Uterus (tissue), 4 donors: ENCODE results near the gene HBG2. TPM values are rescaled to one million over a fixed set of nuclear protein-coding genes. Genes with fewer than 3 reads are reported as not detected.
"Not testable (repeated sequence)": the region's sequence is repeated elsewhere in the genome, so short reads cannot be mapped to it uniquely, and the experiment has no call there.

Experiments
- DNase-seq, 2 donors: peaks; one replicate each; pipeline ENCODE4 v3.0.0-alpha.2; 2019 to 2020
- H3K27ac ChIP-seq, 2 donors: fragments of 200-600 bp; sonication (generic); 1 replicate in 1 of 2; 2 replicates in 1 of 2; pipeline ENCODE4 v1.5.1; 2016 to 2018
- H3K27me3 ChIP-seq, 2 donors: fragments of 200-600 bp; sonication (generic); one replicate each; pipeline ENCODE4 v1.5.1; 2018 to 2019; ENCODE audit warnings: control low read depth in 1 of 2
- H3K36me3 ChIP-seq, 2 donors: fragments of 200-600 bp; sonication (generic); one replicate each; pipeline ENCODE4 v1.5.1; 2019; ENCODE audit warnings: control low read depth in 1 of 2
- H3K4me1 ChIP-seq, 2 donors: fragments of 200-600 bp; sonication (generic); one replicate each; pipeline ENCODE4 v1.5.1; 2018 to 2019; ENCODE audit warnings: control low read depth in 1 of 2
- H3K4me3 ChIP-seq, 2 donors: fragments of 200-600 bp; sonication (generic); 1 replicate in 1 of 2; 2 replicates in 1 of 2; pipeline ENCODE4 v1.5.1; 2018 to 2019; ENCODE audit warnings: mild to moderate bottlenecking in 1 of 2
- H3K9me3 ChIP-seq, 2 donors: fragments of 200-600 bp; sonication (generic); one replicate each; pipeline ENCODE4 v1.5.1; 2019; ENCODE audit warnings: control low read depth in 1 of 2
- POLR2A ChIP-seq, 2 donors: fragments of 450-650 bp; IDR thresholded peaks; one replicate each; pipeline ENCODE4 v1.6.1; 2016; ENCODE audit warnings: antibody characterized with exemption in 2 of 2, mild to moderate bottlenecking in 1 of 2, moderate library complexity in 1 of 2
- intact Hi-C: fragments of 100-400 bp; cut with DNase I; formaldehyde crosslinking; loops from one replicate; pipeline ENCODE4 v1.15.1; 2023; ENCODE audit warnings: low total_unique reads
- total RNA-seq, 4 donors: library from RNA; depleted of rRNA in 3 of 4; stranded (reverse); fragments of >200 nt in 3 of 4; gene quantifications; one replicate each; pipeline versions ENCODE4 v1.1.0 to v1.2.4, GENCODE V29; 2014 to 2023
- TF ChIP-seq, protein P1 (sequence below), 4 experiments: fragments of 200-600 bp in 2 of 4; fragments of 450-650 bp in 2 of 4; sonication (generic) in 2 of 4; IDR thresholded peaks; one replicate each; pipeline ENCODE4 v1.5.1; 2016 to 2019; ENCODE audit warnings: antibody characterized with exemption in 4 of 4, mild to moderate bottlenecking in 2 of 4, moderate library complexity in 1 of 4
- donor health status: DM: yes; HTN: yes; CAD: no.

The HBG2 gene
- total RNA-seq, 4 donors from 2014 or later = 1,050 TPM; not detected in 3

DNA sequence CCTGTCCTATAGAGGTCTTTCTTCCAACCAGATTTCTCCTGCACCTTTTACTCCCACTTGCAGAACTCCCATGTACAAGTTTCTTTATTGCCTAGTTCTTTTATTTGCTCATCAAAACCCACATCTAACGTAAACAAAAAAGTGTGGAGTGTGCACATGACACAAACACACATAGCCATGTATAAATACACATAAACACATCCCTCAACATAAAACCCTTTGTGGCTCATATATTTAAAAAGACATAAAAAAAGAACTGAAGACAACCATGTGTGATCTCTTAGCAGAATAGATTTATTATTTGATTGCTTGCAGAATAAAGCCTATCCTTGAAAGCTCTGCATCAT lies 1.7 kb downstream of the HBG2 start:
- H3K9me3 ChIP-seq = no peaks in the 10 kb centered on the region
- H3K27ac ChIP-seq = no peak overlapping the region
- H3K27me3 ChIP-seq = no peaks in the 10 kb centered on the region
- no peak for TF ChIP-seq POLR2A (IDR thresholded peaks at IDR 0.05)
- TF ChIP-seq, protein P1, sequence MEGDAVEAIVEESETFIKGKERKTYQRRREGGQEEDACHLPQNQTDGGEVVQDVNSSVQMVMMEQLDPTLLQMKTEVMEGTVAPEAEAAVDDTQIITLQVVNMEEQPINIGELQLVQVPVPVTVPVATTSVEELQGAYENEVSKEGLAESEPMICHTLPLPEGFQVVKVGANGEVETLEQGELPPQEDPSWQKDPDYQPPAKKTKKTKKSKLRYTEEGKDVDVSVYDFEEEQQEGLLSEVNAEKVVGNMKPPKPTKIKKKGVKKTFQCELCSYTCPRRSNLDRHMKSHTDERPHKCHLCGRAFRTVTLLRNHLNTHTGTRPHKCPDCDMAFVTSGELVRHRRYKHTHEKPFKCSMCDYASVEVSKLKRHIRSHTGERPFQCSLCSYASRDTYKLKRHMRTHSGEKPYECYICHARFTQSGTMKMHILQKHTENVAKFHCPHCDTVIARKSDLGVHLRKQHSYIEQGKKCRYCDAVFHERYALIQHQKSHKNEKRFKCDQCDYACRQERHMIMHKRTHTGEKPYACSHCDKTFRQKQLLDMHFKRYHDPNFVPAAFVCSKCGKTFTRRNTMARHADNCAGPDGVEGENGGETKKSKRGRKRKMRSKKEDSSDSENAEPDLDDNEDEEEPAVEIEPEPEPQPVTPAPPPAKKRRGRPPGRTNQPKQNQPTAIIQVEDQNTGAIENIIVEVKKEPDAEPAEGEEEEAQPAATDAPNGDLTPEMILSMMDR (IDR thresholded peaks at IDR 0.05) = no peak
- no peak for DNase-seq
- no peaks in the 10 kb centered on the region for H3K4me1 ChIP-seq
- intact Hi-C loops = no loop called here
- no peaks in the 10 kb centered on the region for H3K36me3 ChIP-seq
- no peak overlapping the region for H3K4me3 ChIP-seq

- H3K9me3 ChIP-seq = no peaks in the 10 kb centered on the region
- no peaks in the 10 kb centered on the region for H3K36me3 ChIP-seq
- no peaks in the 10 kb centered on the region for H3K4me1 ChIP-seq
- no peak for DNase-seq
- H3K27me3 ChIP-seq = no peaks in the 10 kb centered on the region
- intact Hi-C loops = no loop called here
- no peak overlapping the region for H3K4me3 ChIP-seq
- H3K27ac ChIP-seq = no peak overlapping the region
- TF ChIP-seq POLR2A (IDR thresholded peaks at IDR 0.05) = no peak
- TF ChIP-seq, protein P1 (IDR thresholded peaks at IDR 0.05) = no peak
Observed at GRCh38 chr11:5252192-5252918, 2.2 kb downstream of the HBG2 start.

- intact Hi-C loops = no loop called here
- TF ChIP-seq POLR2A (IDR thresholded peaks at IDR 0.05) = no peak
- TF ChIP-seq, protein P1 (IDR thresholded peaks at IDR 0.05) = no peak
Observed at GRCh38 chr11:5251746-5252145, 2.8 kb downstream of the HBG2 start.

DNA sequence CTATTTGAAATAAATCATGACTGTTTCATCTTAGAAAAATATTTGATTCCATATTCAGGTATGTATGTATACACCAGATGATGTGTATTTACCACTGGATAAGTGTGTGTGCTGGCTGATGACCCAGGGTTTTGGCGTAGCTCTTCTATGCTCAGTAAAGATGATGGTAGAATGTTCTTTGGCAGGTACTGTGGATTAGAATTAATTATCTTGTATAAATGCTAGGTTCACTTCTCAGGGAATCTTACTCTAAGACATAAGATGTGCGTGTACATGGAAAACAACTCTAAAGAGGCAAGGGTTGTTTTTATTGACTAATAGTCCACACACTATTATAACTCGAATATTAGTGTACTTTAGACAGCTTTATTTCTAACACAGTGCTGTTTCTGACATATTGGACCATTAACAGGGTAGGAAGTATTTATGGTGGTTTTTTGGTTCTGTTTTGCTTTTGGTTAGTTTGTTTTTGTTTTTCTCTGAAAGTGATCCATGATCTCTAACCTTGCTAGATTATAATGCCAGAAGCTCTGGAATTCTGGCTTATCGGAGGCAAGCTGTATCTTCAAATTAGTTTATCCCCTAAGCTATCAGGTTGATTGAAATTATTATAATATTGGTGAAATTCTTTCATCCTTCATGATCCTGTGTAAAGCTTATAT lies 3.9 kb downstream of the HBG2 start:
- DNase-seq = no peak
- intact Hi-C loops = no loop called here
- Histone ChIP-seq H3K36me3 (no peaks in the 10 kb centered on the region), H3K27ac (no peak overlapping the region), H3K9me3 (no peaks in the 10 kb centered on the region), H3K4me3 (no peak overlapping the region), H3K27me3 (no peaks in the 10 kb centered on the region), H3K4me1 (no peaks in the 10 kb centered on the region)
- no peak for TF ChIP-seq POLR2A (IDR thresholded peaks at IDR 0.05)
- TF ChIP-seq, protein P1 (IDR thresholded peaks at IDR 0.05) = no peak

More at GRCh38 chr11:5251746-5252145, 2.8 kb downstream of the HBG2 start:
- no peak for DNase-seq
- Histone ChIP-seq H3K4me1 (no peaks in the 10 kb centered on the region), H3K9me3 (no peaks in the 10 kb centered on the region), H3K27me3 (no peaks in the 10 kb centered on the region), H3K36me3 (no peaks in the 10 kb centered on the region), H3K27ac (no peak overlapping the region), H3K4me3 (no peak overlapping the region)

GRCh38 chr11:5249807-5250396 lies 4.7 kb downstream of the HBG2 start, which contains the start of gene HBG1:
Gene HBG1 (minus strand): TSS chr11:5249857. CDS start chr11:5249804, 53 bp downstream.
- H3K4me1 ChIP-seq, H3K36me3 ChIP-seq, H3K27me3 ChIP-seq, H3K27ac ChIP-seq, DNase-seq, H3K4me3 ChIP-seq, intact Hi-C loops, H3K9me3 ChIP-seq: not testable (repeated sequence)

- intact Hi-C loops, H3K27me3 ChIP-seq, DNase-seq: not testable (repeated sequence)
Observed at GRCh38 chr11:5248498-5248897, 6.1 kb downstream of the HBG2 start.

More at GRCh38 chr11:5248498-5248897, 6.1 kb downstream of the HBG2 start:
- H3K4me3 ChIP-seq, H3K27ac ChIP-seq, H3K36me3 ChIP-seq, H3K9me3 ChIP-seq, H3K4me1 ChIP-seq: not testable (repeated sequence)
